Ishikawa (cell line): Measurements from ENCODE around the gene KIF26B.

Experiments
- CEBPB ChIP-seq: IDR thresholded peaks from 2 replicates; pipeline ENCODE4 v1.6.1; 2012
- CREB1 ChIP-seq: IDR thresholded peaks from 2 replicates; pipeline ENCODE4 v1.6.1; 2012; ENCODE audit warnings: low read depth
- EGR1 ChIP-seq: IDR thresholded peaks from 2 replicates; pipeline ENCODE4 v1.6.1; 2012
- EP300 ChIP-seq: IDR thresholded peaks from 2 replicates; pipeline ENCODE4 v1.6.1; 2012; ENCODE audit warnings: borderline replicate concordance
- FOXM1 ChIP-seq: IDR thresholded peaks from 2 replicates; pipeline ENCODE4 v1.6.1; 2012; ENCODE audit warnings: low read depth, borderline replicate concordance
- MAX ChIP-seq: IDR thresholded peaks from 2 replicates; pipeline ENCODE4 v1.6.1; 2012
- NFIC ChIP-seq: IDR thresholded peaks from 2 replicates; pipeline ENCODE4 v1.6.1; 2012
- RAD21 ChIP-seq: IDR thresholded peaks from 2 replicates; pipeline ENCODE4 v1.6.1; 2012; ENCODE audit warnings: low read depth
- REST ChIP-seq: IDR thresholded peaks from 2 replicates; pipeline ENCODE4 v1.6.1; 2012; ENCODE audit warnings: low read depth, mild to moderate bottlenecking
- TAF1 ChIP-seq: IDR thresholded peaks from 2 replicates; pipeline ENCODE4 v1.6.1; 2012; ENCODE audit warnings: low read depth, mild to moderate bottlenecking
- TCF12 ChIP-seq: IDR thresholded peaks from 2 replicates; pipeline ENCODE4 v1.6.1; 2012; ENCODE audit warnings: low read depth
- TEAD4 ChIP-seq: IDR thresholded peaks from 2 replicates; pipeline ENCODE4 v1.6.1; 2012
- USF1 ChIP-seq: IDR thresholded peaks from 2 replicates; pipeline ENCODE4 v1.6.1; 2012
- YY1 ChIP-seq: IDR thresholded peaks from 2 replicates; pipeline ENCODE4 v1.6.1; 2012; ENCODE audit warnings: low read depth
- ZBTB7A ChIP-seq: IDR thresholded peaks from 2 replicates; pipeline ENCODE4 v1.6.1; 2012; ENCODE audit warnings: low read depth

The KIF26B gene

GRCh38 chr1:245441689-245442088 lies 286.9 kb downstream of the KIF26B start:
- TF ChIP-seq MAX: no peak
- TF ChIP-seq NFIC: no peak
- no peak for TF ChIP-seq EGR1
- no peak for TF ChIP-seq FOXM1

GRCh38 chr1:245444147-245444828 lies 289.5 kb downstream of the KIF26B start:
- TF ChIP-seq TEAD4 (no peak), TCF12 (no peak), EGR1 (no peak), REST (no peak), USF1 (no peak), CEBPB (no peak), NFIC (no peak), CREB1 (no peak)

- TF ChIP-seq YY1 (no peak), TCF12 (no peak), NFIC (no peak), CEBPB (no peak), MAX (no peak), EP300 (no peak), ZBTB7A (no peak), FOXM1 (no peak), RAD21 (no peak), USF1 (no peak), TAF1 (no peak), CREB1 (no peak)
Observed at GRCh38 chr1:245444945-245445344, 290.2 kb downstream of the KIF26B start.

GRCh38 chr1:245448531-245448930 lies 293.7 kb downstream of the KIF26B start:
- no peak for TF ChIP-seq CREB1
- no peak for TF ChIP-seq REST
- no peak for TF ChIP-seq TCF12
- no peak for TF ChIP-seq YY1
- TF ChIP-seq RAD21: no peak
- TF ChIP-seq NFIC: no peak
- no peak for TF ChIP-seq USF1
- no peak for TF ChIP-seq TAF1
- TF ChIP-seq ZBTB7A: no peak
- no peak for TF ChIP-seq EP300
- no peak for TF ChIP-seq FOXM1
- no peak for TF ChIP-seq CEBPB
- no peak for TF ChIP-seq TEAD4
- TF ChIP-seq EGR1: no peak
- no peak for TF ChIP-seq MAX

GRCh38 chr1:245448975-245449431 lies 294.2 kb downstream of the KIF26B start:
- TF ChIP-seq TEAD4 (no peak), YY1 (no peak), REST (no peak), USF1 (no peak), MAX (no peak), EP300 (no peak), CEBPB (no peak), ZBTB7A (no peak), NFIC (no peak), EGR1 (no peak), CREB1 (no peak)
